Uterus (tissue), 2 donors: Measurements from ENCODE around the gene CEP20.

ENCODE experiments used
- POLR2A ChIP-seq, 2 donors: fragments of 450-650 bp; IDR thresholded peaks; one replicate each; pipeline ENCODE4 v1.6.1; 2016; ENCODE audit warnings: antibody characterized with exemption in 2 of 2, mild to moderate bottlenecking in 1 of 2, moderate library complexity in 1 of 2
- TF ChIP-seq, protein P1 (sequence below), 4 experiments: fragments of 200-600 bp in 2 of 4; fragments of 450-650 bp in 2 of 4; sonication (generic) in 2 of 4; IDR thresholded peaks; one replicate each; pipeline ENCODE4 v1.5.1; 2016 to 2019; ENCODE audit warnings: antibody characterized with exemption in 4 of 4, mild to moderate bottlenecking in 2 of 4, moderate library complexity in 1 of 4

DNA sequence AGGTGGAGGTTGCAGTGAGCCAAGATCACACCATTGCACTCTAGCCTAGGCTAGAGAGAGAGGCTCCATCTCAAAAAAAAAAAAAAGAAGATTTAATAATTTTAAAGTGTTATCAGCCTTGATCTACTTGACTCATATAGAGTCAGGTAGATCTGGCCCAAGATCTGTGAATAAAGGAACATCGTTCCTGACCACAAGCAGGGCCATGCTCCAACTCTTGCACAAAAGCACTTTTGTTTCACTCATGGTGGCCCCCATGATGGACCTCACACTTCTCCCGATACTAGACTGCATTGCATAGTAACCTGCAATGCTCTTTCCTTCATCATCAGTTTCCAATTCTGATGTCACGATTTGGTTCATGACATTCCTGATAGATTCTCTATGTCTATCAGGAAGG lies 26.4 kb downstream of the CEP20 start:
- TF ChIP-seq, protein P1, sequence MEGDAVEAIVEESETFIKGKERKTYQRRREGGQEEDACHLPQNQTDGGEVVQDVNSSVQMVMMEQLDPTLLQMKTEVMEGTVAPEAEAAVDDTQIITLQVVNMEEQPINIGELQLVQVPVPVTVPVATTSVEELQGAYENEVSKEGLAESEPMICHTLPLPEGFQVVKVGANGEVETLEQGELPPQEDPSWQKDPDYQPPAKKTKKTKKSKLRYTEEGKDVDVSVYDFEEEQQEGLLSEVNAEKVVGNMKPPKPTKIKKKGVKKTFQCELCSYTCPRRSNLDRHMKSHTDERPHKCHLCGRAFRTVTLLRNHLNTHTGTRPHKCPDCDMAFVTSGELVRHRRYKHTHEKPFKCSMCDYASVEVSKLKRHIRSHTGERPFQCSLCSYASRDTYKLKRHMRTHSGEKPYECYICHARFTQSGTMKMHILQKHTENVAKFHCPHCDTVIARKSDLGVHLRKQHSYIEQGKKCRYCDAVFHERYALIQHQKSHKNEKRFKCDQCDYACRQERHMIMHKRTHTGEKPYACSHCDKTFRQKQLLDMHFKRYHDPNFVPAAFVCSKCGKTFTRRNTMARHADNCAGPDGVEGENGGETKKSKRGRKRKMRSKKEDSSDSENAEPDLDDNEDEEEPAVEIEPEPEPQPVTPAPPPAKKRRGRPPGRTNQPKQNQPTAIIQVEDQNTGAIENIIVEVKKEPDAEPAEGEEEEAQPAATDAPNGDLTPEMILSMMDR (IDR thresholded peaks at IDR 0.05) = no peak
- no peak for TF ChIP-seq POLR2A (IDR thresholded peaks at IDR 0.05)
